GM21447 (cell line): ENCODE data around the gene TNFRSF14.
"Not testable (repeated sequence)": the region's sequence is repeated elsewhere in the genome, so short reads cannot be mapped to it uniquely, and the experiment has no call there.

Experiments used
- ATAC-seq: cut with Tn5 transposase; IDR thresholded peaks from one replicate; pipeline ENCODE4 v1.9.1; 2021; ENCODE audit not compliant: unreplicated experiment

TNFRSF14 gene

GRCh38 chr1:2566101-2567045 is 10.2 kb downstream of the TNFRSF14 start:
- ATAC-seq = no peak

GRCh38 chr1:2567083-2567679 is 11.0 kb downstream of the TNFRSF14 start:
- no peak for ATAC-seq

GRCh38 chr1:2568187-2568816 is 12.1 kb downstream of the TNFRSF14 start:
- ATAC-seq = not testable (repeated sequence)

DNA sequence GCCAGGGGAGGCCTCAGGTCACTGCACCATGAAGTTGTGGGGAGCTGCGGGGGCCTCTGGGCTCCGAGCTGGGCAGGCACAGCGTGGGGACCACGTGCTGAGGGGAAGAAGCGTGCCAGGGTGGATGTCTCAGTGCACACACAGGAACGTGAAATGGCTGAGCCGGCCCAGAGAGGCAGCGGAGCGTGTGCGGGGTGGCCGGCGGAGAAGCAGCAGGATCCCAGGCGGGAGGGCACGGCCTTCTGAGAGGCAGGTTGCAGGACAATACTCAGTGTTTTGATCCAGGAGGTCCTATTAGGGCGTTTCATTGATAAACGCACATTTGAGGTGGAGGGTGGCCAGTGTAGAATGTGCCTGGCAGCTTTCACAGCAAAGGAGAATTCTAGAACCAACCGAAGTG is 12.9 kb downstream of the TNFRSF14 start:
- no peak for ATAC-seq

- not testable (repeated sequence) for ATAC-seq
Measured at GRCh38 chr1:2569703-2570102, 13.5 kb downstream of the TNFRSF14 start.

GRCh38 chr1:2570332-2570731 is 14.2 kb downstream of the TNFRSF14 start:
- ATAC-seq = no peak

DNA sequence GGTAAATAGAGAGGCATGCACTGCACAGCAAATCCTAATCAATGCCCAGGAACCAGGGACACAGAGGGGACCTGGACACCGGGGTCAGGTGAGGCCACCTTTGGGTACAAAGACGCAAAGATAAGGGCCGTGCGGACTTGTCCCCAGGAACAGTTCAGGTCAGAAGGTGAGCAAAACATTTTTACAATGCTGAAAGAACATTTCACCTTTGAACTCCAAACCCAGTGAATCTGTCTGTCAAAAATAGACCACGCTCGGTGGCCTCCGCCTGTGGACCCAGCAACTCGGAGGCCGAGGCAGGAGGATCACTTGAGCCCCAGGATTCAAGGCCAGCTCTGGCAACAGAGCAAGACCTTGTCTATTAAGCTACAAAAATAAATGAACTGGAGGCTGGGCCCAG is 15.2 kb downstream of the TNFRSF14 start:
- ATAC-seq = no peak

DNA sequence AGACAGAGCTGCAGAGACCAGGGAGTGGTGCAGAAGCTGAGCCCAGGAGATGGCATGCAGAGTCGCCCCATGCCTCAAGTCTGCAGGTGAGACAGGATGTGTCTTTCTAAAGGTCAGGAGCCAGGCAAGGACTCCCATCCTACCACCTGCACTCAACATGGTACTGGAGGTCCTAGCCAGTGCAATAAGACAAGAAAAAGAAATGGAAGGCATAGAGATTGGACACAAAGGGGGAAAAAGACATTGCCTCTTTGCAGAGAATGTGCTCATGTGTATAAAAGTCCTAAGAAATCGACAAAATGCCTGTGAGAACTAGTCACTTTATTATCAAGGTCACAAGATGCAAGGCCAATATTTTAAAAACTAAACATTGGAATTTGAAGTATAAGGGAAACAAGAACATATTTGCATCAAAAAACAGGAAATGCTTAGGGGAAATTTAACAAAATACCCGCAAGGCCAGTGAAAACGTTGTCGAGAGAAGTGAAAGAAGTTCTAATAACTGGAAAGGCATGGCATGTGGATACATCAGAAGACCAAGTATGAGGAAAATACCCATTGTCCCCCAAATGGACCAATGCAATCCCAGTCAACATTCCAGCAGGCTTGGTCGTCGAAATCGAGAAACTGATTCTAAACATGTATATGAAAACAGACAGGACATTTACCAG is 17.2 kb downstream of the TNFRSF14 start:
- ATAC-seq = no peak

DNA sequence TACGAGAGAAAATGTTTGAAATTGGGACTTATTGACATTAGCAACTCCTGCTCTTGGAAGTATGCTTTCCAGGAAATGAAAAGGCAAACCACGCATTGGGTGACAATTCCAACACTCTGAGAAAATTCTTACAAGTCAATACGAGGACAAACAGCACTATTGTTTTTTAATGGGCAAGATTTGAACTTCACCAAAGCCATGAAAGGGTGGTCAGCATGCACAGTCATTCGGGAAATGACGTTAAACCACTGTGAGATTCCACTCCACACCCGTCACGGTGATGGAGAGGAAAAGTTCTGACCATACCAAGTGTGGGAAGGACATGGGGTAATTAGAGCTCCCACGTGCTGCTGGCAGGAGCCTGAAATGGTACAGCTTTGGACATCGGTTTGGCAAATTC is 18.2 kb downstream of the TNFRSF14 start:
- ATAC-seq = no peak

GRCh38 chr1:2575801-2576663 is 19.9 kb downstream of the TNFRSF14 start:
- no peak for ATAC-seq

DNA sequence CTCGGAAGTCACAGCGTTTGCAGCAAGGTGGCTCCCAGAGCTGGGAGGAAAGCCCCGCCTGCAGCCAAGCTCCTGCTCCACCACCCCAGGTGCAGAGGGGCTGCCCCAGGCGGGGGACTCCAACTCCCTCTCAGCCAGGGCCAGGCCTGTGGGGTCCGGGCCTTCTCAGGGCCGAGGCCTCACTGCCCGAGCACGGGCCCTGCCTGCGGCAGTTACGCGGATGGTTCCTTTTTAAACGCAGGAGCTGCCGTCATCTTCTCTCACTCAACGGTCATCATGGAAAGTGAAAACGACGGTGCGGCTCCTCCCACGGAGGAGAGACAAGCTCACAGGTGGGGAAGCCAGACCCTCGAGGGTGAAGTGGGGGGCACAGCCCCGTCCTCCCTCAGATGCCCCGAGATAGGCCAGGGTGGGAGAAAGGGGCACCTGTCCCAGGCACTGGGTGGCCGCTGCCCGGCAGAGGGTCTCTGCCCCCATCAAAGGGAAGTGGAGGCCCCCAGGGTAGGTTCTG is 21.4 kb downstream of the TNFRSF14 start:
- peak; percentile 37 for ATAC-seq

DNA sequence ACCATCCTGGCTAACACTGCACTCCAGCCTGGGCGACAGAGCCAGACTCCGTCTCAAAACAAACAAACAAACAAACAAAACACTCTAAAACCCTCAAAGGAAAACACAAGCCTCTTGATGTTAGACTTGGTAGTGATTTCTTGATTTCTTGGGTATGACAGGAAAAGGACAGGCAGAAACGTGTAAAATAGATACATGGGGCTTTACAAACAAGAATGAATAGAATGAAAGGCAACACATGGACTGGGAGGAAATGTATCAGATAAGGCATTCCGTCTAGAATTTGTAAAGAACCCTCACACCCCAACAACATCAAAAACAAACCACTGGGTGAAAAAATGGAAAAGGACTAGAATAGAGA is 22.6 kb downstream of the TNFRSF14 start:
- no peak for ATAC-seq

DNA sequence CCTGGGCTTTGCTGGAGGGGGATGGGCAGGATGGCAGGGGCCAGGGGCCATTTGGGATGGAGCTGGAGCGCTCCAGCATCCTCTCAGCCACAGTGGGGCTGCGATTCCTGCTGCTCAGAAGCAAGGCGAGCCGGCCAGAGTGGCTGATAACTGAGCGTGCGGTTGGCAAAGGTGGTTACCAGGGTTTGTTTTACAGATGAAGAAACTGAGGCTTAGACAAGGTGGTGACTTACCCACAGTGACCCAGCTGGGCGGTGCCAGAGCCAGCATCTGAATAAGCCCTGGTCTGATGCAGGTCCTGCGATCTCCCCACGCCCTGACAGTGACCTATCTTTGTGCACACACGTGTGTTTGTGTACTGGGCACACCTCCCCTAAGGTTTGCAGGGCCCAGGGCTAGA is 24.5 kb downstream of the TNFRSF14 start:
- no peak for ATAC-seq

DNA sequence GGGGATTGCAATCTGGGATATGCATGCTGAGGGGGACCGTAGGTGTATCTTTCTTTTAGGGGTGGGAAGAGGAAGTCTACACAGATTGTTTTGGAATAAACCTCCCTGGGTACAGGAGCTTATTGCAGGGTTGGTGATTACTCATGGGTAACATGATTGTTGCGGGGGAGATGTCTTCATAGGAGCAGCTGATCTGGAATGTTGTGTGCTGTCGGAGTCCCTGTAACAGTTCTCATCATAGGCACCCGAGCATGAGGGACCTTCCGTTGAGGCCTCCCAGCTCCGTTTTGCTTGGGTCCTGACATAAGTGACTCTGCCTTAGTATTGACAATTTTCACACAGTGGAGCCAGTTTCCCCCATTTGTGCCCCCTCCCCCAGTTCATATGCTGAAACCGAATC is 26.2 kb downstream of the TNFRSF14 start:
- ATAC-seq = no peak

DNA sequence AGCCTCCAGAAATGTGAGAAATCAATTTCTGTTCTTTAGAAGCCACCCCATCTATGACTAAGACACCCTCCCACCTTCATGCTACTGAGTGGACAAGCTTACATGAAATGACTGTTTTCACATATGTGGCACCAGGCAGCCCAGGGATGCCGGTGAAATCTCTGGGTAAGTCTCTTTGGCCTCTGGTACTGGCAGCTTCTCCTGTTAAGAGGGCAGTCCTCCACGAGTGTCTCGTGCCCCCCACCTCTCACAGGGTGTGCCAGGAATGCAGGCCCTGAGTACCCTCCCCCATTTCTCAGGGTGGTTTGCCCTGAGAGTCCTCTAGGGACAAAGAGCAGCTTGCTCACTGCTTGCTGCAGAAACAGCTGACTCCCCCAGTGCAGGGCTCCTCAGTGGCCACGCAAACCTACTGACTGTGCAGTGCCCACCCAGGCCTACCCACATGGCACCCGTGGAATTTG is 27.2 kb downstream of the TNFRSF14 start:
- no peak for ATAC-seq

DNA sequence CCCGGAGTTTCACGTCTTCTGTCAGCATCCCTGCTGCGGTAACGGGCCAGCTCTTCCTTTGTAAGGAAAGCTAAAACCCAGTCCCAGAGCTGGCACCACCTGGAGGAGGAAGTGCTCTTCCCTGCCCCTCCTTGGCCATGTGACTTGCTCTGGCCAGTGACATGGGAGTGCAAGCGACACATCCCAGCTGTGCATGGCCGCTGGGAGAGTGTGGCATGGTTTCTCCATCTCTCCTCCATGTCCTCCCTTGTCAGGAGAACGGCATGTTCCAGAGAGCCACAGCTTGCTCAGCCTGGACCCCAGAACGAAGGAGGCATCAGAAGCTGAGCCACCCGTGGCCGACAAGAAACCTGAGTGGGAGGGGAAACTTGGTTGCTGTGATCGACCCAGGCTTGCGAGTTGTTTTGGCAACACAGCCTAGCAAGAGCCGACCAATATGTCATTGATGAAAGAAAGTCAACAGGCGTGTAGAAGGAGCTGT is 27.7 kb downstream of the TNFRSF14 start:
- no peak for ATAC-seq

DNA sequence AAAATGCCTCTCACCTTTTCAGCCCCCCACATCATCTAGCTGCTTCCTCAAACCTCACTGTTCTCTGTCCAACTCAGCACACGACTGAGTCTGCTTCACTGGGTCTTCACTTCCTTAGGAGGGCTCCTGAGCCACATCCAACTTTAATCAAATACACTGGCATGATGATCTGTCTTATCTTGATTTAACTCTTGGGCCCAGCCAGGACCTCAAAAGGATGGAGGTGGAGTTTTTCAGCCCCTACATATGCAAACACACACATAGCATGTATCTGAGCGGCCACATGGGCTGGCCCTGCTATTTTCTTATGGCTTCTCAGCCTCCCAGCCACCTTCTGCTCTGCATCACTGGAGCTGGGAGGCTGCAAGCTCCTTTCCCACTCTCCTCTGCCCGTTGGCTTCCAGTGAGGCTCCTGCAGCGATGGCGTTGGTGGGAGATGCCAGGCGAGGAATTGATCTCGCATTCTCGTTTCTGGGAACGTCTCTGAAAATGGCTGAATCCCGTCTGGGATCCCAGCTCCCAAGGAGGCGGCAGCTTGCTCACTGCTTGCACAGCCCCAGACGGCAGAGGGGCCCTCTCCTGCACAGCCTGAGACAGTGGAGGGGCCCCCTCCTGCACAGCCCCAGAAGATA is 28.6 kb downstream of the TNFRSF14 start:
- no peak for ATAC-seq

DNA sequence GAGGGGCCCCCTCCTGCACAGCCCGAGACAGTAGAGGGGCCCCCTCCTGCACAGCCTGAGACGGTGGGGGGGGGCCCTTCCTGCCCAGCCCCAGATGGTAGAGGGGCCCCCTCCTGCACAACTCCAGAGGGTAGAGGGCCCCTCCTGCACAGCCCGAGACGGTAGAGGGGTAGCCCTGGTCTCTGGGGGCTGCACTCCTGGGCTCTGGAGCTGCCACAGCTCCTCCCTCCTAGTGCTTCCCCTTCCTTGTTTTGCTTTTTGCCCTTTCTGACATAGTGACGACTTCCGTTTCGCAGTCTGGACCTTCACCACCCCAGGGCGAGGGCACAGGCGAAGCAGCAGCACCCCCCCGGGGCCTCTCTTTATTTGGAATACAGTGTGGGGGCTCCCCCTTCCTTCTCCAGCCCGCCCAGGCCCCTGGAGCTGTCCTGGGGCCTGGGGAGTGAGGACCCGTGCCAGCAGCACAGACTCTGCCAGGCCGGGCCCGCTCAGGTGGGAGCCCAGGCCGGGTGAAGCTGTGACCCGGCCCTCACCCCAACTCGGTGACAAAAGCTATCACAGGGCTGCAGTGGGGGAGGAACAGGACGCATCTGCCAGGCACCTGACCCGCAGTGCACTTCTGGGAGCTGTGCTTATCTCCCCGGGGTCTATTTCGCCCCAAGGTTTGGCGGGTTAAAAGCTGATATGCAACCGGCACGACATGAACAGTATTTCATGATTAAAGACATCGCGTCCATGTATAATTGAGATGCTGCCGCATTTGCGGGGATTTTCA is 29.3 kb downstream of the TNFRSF14 start:
- ATAC-seq = peak; percentile 48
